NCI-H2196 treated with DMSO at 0.1 percent for 48 hours (cell line): Measurements from ENCODE around the gene PPP2R2B.
"Not testable (repeated sequence)": the region's sequence is repeated elsewhere in the genome, so short reads cannot be mapped to it uniquely, and the experiment has no call there.

Experiments
- DNase-seq: peaks from one replicate; lab custom pipeline; 2025; ENCODE audit not compliant: unreplicated experiment; lab: John Stamatoyannopoulos, UW

The PPP2R2B gene

GRCh38 chr5:146562461-146562860 lies 316.1 kb downstream of the PPP2R2B start:
- no peak for DNase-seq

- no peak for DNase-seq
Measured at GRCh38 chr5:146561711-146562110, 316.8 kb downstream of the PPP2R2B start.

- no peak for DNase-seq
Measured at GRCh38 chr5:146560205-146560812, 318.2 kb downstream of the PPP2R2B start.

- not testable (repeated sequence) for DNase-seq
Measured at GRCh38 chr5:146556884-146557283, 321.7 kb downstream of the PPP2R2B start.

- DNase-seq = no peak
Measured at GRCh38 chr5:146553446-146553845, 325.1 kb downstream of the PPP2R2B start.

- DNase-seq = no peak
Measured at GRCh38 chr5:146549615-146550014, 328.9 kb downstream of the PPP2R2B start.

GRCh38 chr5:146548781-146549449 lies 329.6 kb downstream of the PPP2R2B start:
- DNase-seq = no peak

GRCh38 chr5:146544232-146544631 lies 334.3 kb downstream of the PPP2R2B start:
- DNase-seq = no peak

- DNase-seq = peak; percentile 44
Measured at GRCh38 chr5:146541958-146542849, 336.4 kb downstream of the PPP2R2B start.

- no peak for DNase-seq
Measured at GRCh38 chr5:146540414-146540813, 338.1 kb downstream of the PPP2R2B start.

GRCh38 chr5:146539973-146540372 lies 338.6 kb downstream of the PPP2R2B start:
- DNase-seq = no peak

GRCh38 chr5:146538432-146538831 lies 340.1 kb downstream of the PPP2R2B start:
- DNase-seq = no peak

GRCh38 chr5:146533882-146534281 lies 344.7 kb downstream of the PPP2R2B start:
- no peak for DNase-seq

- peak; percentile 26 for DNase-seq
Measured at GRCh38 chr5:146533260-146533857, 345.2 kb downstream of the PPP2R2B start.
